ENCODE results near the gene SFXN5.

DNA sequence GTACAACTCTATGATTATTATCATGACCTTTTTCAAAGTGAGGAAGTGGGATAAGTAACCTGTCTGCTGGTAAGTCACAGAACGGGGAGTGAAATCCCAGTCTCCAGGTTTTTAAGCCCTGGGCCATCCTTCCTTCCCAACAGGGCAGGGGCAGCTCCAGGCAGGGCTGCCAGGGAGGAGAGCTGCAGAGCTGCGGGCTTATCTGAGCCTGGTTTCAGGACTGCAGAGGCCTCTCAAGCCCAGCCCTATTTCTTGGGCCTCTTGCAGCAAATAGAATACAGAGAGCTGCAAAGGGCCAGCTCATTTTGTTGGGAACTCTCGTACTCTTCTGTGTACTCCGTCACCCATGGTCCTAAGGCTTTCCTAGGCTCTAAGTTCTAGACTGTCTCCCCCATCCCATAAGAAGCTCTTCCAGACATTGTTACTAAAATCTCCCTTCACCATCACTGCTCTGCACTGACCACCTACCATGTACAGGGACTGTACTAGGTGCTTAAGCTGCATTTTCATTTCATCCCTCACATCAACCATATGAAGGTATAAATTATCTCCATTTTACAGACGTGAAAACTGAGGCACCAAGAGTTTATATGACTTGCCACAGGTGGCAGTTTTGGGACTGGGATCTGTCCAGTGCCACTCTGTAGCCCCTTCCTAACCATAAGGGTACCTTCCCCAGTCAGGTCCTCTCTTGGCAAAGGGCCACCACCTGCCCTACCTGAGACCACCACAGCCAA lies 38.1 kb upstream of the SFXN5 start:
- TF ChIP-seq, protein P1, sequence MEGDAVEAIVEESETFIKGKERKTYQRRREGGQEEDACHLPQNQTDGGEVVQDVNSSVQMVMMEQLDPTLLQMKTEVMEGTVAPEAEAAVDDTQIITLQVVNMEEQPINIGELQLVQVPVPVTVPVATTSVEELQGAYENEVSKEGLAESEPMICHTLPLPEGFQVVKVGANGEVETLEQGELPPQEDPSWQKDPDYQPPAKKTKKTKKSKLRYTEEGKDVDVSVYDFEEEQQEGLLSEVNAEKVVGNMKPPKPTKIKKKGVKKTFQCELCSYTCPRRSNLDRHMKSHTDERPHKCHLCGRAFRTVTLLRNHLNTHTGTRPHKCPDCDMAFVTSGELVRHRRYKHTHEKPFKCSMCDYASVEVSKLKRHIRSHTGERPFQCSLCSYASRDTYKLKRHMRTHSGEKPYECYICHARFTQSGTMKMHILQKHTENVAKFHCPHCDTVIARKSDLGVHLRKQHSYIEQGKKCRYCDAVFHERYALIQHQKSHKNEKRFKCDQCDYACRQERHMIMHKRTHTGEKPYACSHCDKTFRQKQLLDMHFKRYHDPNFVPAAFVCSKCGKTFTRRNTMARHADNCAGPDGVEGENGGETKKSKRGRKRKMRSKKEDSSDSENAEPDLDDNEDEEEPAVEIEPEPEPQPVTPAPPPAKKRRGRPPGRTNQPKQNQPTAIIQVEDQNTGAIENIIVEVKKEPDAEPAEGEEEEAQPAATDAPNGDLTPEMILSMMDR (IDR thresholded peaks at IDR 0.05): no peak
- TF ChIP-seq POLR2AphosphoS5 (IDR thresholded peaks at IDR 0.05; ENCODE audit: insufficient read depth in 1 of 2, low read depth in 1 of 2): no peak

Data from vagina (tissue), 2 donors.